Activated CD8-positive, alpha-beta memory T cell treated with anti-CD3 and anti-CD28 coated beads for 36 hours (primary cell): ENCODE data around the gene HNF4A. TPM values are rescaled to one million over a fixed set of nuclear protein-coding genes. Genes with fewer than 3 reads are reported as not detected.

ENCODE experiments used
- CTCF ChIA-PET: fragments of 350-600 bp; sonication (Branson Sonifier 250); formaldehyde crosslinking; loops from one replicate; lab custom pipeline; 2021; ENCODE audit warnings: antibody characterized with exemption; lab: Charles Lee
- POLR2A ChIA-PET: fragments of 350-600 bp; sonication (Branson Sonifier 250); formaldehyde crosslinking; loops from one replicate; lab custom pipeline; 2021; ENCODE audit warnings: antibody characterized with exemption; lab: Charles Lee
- total RNA-seq, 2 experiments: library from RNA; stranded (reverse); gene quantifications; one replicate each; pipeline ENCODE4 v1.2.3, GENCODE V29; 2021

Gene HNF4A
- total RNA-seq, 2 experiments from 2014 or later, result not detected

GRCh38 chr20:44414346-44414714 is 58.8 kb downstream of the HNF4A start:
- ChIA-PET POLR2A (no interaction called here), CTCF (interaction anchor here (1.1 kb wide), 1 partner anchor 30 kb away, joined by 3 read pairs; no protein-coding TSS in a partner anchor)

DNA sequence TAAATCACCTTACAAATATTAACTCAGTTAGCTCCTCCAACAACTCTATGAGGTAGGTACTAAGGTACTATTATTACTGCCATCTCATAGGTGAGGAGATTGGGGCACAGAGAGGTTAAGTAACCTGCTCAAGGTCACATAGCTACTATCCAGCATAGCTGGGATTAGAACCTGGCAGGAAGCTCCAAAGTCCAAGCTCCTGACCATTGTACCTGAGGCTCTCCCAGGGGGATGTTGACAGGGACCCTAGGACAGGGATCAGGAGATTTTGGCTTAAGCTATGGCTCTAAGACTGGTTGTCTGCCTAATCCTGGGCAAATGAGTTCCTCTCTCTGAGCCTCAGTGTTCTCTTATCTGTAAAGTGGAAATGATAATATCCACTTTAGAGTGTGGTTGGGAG is 59.3 kb downstream of the HNF4A start:
- POLR2A ChIA-PET, result no interaction called here
- CTCF ChIA-PET, result interaction anchor here (1.1 kb wide), 1 partner anchor 30 kb away, joined by 3 read pairs; no protein-coding TSS in a partner anchor

DNA sequence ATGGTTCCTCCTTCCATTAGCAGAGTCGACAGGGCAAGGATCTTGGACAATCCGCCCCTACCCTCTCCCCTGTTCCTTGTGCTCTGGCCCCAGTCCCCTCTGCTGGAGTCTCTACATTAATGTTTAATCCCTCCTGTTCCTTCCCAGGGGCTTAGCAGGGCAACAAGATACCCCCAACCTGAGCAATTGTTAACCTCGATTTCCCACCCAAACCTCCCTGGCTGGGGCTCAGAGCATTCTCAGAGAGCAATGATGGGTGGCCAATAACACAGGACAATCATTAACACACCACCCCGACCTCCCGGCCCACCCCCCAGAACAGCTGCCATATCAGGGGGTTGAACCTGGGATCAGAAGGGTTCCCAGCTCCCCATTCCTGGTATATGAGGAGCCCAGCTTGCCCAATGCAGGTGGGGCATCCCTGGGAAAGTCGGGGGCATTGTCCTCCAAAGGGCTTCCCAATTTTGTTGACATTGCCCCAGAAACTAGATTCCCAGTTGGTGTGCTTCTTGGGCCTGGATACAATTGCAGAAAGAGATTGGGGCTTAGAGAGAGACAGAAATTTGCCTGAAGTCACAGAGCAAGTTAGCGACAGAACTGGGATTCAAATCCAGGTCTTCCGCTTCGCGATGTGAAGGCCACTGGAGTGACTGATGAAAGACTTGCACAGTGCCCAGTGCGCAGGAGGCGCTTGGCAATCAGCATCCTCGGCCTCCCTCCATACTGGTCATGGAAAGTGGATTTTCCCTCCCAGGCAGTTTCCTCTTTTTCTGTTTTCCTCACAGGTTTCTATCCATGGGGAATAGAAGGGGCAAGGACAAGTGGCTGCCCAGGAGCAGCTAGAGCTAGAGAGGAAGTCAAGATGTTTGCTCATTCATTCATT is 60.6 kb downstream of the HNF4A start:
- CTCF ChIA-PET, result no interaction called here
- POLR2A ChIA-PET, result no interaction called here

DNA sequence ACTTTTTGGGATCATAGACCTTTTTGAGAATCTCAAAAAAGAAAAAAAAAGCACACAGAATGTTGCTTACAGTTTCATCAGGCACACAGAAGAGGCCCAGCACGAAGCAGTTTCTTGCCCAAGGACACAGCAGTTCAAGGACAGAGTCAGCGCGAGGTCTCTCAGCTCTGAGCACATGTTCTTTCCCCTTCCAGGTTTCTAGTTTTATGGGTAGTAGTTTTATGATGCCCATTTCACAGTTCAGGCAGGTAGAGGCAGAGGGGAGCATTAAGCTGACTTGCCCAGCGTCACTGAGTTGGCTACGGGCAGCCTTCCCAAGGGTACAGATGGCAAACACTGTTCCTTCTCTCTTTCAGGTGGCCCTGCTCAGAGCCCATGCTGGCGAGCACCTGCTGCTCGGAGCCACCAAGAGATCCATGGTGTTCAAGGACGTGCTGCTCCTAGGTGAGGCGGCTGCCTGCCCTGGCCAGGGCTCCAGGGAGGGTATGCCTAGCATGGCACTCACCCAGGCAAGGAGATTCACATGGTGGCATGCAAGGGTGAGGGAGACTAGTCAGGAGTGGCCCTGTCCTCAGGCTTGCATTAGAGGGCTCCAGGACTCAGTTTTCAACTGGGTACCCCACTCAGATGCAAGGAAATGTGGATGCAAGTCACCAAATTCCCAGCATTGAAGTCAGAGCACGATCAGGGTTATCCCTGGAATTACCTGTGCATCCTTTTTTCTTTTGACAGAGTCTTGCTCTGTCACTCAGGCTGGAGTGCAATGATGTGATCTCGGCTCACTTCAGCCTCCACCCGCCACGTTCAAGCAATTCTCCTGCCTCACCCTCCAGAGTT is 62.8 kb downstream of the HNF4A start:
- ChIA-PET CTCF (no interaction called here), POLR2A (no interaction called here)

DNA sequence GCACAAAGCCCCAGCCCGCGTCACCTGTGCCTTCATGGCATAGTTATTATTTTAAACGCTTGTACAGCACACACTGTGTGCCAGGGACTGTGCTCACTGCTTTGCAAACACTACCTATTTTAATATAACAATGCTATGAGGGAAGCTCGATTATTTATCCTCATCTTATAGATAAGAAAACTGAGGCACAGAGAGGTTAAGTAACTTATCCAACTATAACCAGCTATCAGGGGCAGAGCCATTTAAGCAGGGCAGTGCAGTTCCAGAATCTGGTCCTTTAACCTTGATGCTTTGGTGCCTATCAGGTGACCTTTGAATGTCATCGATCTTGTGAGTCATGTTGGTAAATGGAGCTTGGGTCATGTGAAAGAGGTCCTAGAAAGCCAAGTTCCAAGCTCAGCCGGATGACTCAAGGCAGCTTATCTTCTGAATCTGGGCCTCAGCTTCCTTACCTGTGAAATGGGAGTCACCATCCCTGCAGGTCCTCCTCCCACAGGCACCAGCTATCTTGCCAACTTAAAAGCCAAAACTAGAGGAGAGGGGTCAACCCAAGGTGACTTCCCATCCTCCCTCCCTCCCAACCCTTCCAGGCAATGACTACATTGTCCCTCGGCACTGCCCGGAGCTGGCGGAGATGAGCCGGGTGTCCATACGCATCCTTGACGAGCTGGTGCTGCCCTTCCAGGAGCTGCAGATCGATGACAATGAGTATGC is 63.8 kb downstream of the HNF4A start:
- ChIA-PET CTCF (no interaction called here), POLR2A (no interaction called here)

DNA sequence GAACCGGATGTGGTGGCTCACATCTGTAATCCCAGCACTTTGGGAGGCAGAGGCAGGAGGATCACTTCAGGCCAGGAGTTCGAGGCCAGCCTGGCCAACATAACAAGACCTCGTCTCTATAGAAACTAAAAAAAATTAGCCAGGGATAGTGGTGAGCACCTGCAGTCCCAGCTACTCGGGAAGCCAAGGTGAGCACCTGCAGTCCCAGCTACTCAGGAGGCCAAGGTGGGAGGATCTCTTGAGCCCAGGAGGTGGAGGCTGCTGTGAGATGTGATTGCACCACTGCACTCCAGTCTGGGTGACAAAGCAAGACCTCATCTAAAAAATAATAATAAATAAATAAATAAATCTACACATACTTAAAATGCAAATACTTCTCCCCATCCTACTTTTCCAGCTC is 65.0 kb downstream of the HNF4A start:
- CTCF ChIA-PET, result no interaction called here
- POLR2A ChIA-PET, result no interaction called here

DNA sequence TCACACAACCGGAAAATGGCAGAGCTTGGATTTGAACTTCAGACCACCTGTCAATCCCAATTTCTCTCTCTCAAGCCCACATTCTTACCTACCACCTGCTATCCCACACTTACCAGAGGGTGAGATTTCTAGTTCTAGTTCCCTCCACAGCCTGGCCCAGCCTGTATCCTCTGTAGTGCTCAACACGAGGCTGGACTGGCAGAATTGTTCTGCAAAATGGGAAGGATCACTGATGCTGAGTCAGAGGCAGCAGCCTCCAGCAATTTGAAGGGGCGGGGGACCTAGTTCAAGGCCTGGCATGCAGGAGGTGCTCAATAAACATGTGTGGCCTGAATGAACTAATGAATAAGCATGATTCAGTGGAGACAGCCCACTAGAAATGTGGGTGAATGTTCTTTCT is 66.6 kb downstream of the HNF4A start:
- POLR2A ChIA-PET, result no interaction called here
- CTCF ChIA-PET, result no interaction called here

GRCh38 chr20:44423480-44423879 is 68.0 kb downstream of the HNF4A start:
- POLR2A ChIA-PET, result no interaction called here
- CTCF ChIA-PET, result no interaction called here

GRCh38 chr20:44424039-44424495 is 68.6 kb downstream of the HNF4A start:
- POLR2A ChIA-PET, result no interaction called here
- CTCF ChIA-PET, result no interaction called here

GRCh38 chr20:44425923-44426322 is 70.4 kb downstream of the HNF4A start:
- POLR2A ChIA-PET, result no interaction called here
- CTCF ChIA-PET, result no interaction called here

DNA sequence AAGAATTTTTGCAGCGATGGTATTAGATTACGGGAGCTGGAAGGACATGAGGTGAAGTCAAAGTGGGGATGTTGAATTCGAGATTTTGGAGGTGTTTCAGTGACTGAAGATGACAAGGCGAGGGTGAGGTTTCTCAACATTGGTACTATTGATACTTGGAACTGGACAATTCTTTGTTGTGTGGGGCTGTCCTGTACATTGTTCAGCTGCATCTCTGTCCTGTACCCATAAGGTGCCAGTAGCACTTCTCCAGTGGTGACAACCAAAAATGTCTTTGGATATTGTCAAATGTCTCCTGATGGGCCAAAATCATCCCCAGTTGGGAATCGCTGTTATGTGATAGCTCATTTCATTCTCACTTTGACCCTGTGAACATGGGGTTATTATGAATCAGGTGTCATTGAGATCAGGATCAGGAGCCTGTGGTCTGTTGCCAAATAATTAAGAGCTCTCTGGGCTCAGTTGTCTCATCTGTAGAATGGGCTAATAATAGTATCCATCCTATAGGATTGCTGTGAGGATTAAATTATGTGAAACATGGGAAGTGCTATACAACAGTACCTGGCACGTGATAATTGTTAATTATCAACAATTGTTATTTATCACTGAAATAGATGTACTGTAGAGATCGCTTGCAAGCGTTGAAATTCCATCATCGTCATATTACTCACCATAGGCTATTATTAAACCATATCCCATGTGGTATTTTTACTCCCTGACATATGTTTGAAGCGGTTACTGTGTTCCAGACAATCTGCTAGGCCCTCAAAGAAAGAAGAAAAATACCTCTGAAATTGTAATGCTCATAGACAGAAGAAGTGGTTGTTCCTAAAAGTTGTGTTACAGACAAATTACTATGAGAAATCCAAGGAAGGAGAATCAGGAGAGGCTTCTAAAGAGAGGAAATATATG is 71.6 kb downstream of the HNF4A start:
- CTCF ChIA-PET, result no interaction called here

DNA sequence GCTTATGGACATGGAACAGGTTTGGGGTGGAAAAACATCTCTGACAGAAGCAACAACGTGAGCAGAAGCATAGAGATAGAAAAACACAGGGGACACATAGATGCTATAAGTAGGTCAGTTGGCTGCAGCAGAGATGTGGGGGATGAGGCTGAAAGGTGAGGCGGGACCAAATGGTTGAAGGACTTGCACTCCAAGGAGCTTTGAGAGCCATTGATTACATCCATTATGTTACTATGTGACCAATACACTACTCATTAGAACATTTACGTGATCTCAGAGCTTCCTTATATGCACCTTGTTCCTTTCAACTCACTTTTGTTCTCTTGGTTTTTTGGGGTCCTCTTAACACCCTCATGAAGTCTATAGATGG is 72.3 kb downstream of the HNF4A start:
- CTCF ChIA-PET, result no interaction called here
- POLR2A ChIA-PET, result no interaction called here

More for the DNA sequence above, 71.6 kb downstream of the HNF4A start:
- POLR2A ChIA-PET, result no interaction called here

- ChIA-PET CTCF (no interaction called here), POLR2A (no interaction called here)
These were observed 72.9 kb downstream of the HNF4A start for GRCh38 chr20:44428174-44429016.

GRCh38 chr20:44429017-44429339 is 73.5 kb downstream of the HNF4A start:
- CTCF ChIA-PET, result no interaction called here

DNA sequence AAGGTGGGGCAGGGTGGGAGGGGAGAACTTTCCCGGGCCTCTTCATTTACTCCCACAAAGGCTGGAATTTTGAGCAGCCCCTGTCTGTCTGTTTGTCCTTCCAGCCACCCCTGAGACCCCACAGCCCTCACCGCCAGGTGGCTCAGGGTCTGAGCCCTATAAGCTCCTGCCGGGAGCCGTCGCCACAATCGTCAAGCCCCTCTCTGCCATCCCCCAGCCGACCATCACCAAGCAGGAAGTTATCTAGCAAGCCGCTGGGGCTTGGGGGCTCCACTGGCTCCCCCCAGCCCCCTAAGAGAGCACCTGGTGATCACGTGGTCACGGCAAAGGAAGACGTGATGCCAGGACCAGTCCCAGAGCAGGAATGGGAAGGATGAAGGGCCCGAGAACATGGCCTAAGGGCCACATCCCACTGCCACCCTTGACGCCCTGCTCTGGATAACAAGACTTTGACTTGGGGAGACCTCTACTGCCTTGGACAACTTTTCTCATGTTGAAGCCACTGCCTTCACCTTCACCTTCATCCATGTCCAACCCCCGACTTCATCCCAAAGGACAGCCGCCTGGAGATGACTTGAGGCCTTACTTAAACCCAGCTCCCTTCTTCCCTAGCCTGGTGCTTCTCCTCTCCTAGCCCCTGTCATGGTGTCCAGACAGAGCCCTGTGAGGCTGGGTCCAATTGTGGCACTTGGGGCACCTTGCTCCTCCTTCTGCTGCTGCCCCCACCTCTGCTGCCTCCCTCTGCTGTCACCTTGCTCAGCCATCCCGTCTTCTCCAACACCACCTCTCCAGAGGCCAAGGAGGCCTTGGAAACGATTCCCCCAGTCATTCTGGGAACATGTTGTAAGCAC is 74.1 kb downstream of the HNF4A start:
- POLR2A ChIA-PET, result no interaction called here
- CTCF ChIA-PET, result no interaction called here

More at GRCh38 chr20:44429017-44429339, 73.5 kb downstream of the HNF4A start:
- POLR2A ChIA-PET, result no interaction called here

DNA sequence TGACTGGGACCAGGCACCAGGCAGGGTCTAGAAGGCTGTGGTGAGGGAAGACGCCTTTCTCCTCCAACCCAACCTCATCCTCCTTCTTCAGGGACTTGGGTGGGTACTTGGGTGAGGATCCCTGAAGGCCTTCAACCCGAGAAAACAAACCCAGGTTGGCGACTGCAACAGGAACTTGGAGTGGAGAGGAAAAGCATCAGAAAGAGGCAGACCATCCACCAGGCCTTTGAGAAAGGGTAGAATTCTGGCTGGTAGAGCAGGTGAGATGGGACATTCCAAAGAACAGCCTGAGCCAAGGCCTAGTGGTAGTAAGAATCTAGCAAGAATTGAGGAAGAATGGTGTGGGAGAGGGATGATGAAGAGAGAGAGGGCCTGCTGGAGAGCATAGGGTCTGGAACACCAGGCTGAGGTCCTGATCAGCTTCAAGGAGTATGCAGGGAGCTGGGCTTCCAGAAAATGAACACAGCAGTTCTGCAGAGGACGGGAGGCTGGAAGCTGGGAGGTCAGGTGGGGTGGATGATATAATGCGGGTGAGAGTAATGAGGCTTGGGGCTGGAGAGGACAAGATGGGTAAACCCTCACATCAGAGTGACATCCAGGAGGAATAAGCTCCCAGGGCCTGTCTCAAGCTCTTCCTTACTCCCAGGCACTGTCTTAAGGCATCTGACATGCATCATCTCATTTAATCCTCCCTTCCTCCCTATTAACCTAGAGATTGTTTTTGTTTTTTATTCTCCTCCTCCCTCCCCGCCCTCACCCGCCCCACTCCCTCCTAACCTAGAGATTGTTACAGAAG is 75.0 kb downstream of the HNF4A start:
- ChIA-PET POLR2A (no interaction called here), CTCF (interaction anchor here (0.7 kb wide), 1 partner anchor 228 kb away, joined by 3 read pairs; no protein-coding TSS in a partner anchor)
